HG03469 (cell line): ENCODE results near the gene ZNF205.

Experiments
- ATAC-seq: cut with Tn5 transposase; IDR thresholded peaks from one replicate; pipeline ENCODE4 v1.9.1; 2021; ENCODE audit warnings: mild to moderate bottlenecking, moderate library complexity, moderate number of reproducible peaks; ENCODE audit not compliant: unreplicated experiment

Gene ZNF205

DNA sequence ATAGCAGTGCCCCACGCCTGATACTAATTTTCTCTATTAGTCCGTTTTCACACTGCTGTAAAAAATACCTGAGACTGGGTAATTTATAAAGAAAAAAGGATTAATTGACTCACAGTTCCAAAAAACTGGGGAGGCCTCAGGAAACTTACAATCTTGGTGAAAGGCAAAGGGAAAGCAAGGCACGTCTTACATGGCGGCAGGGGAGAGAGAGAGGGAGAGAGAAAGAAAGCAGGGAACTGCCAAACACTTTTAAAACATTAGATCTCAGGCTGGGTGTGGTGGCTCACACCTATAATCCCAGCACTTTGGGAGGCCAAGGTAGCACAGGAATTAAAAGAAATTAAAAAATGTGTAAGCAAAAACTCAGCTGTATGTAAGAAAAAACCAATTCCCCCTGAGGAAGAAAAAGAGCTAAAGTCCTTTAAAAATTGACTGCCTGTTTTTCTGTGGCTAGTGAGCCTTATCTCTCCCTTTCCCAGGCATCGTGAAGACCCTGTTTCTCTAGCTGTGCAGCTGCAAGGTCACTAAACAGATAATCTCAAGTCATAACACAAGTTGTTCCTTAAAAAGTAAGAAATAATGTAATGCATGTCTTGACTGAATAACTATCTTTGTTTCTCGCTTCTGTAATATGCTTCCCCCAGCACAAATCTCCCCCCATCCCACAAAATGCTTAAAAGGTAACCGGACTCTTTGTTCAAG lies 27.3 kb upstream of the ZNF205 start:
- ATAC-seq: no peak

DNA sequence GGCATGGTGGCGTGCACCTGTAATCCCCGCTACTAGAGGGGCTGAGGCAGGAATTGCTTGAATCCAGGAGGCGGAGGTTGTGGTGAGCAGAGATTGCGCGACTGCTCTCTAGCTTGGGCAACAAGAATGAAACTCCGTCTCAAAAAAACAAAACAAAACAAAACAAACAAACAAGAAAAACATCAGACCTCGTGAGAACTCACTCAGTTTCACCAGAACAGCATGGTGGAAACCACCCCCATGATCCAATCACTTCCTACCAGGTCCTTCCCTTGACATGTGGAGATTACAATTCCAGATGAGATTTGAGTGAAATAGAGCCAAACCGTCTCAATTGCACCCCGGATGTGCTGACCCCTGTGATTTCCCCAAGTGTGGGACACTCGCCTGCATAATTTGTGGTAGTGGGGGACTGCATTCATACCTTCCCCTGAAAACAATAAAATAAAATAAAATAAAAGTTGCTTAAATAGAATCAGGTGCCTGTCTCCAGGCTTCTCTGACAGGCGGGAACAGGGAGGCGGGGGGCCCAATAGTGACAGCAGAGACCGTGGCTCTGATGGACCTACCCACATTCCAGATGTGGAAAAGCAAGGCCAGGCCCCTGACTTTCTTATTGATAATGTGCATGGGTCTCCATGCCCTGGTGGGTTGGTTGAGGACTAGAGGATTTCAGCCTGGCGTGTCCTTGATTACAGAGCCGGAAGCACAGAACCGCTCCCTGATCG lies 26.4 kb upstream of the ZNF205 start:
- no peak for ATAC-seq

DNA sequence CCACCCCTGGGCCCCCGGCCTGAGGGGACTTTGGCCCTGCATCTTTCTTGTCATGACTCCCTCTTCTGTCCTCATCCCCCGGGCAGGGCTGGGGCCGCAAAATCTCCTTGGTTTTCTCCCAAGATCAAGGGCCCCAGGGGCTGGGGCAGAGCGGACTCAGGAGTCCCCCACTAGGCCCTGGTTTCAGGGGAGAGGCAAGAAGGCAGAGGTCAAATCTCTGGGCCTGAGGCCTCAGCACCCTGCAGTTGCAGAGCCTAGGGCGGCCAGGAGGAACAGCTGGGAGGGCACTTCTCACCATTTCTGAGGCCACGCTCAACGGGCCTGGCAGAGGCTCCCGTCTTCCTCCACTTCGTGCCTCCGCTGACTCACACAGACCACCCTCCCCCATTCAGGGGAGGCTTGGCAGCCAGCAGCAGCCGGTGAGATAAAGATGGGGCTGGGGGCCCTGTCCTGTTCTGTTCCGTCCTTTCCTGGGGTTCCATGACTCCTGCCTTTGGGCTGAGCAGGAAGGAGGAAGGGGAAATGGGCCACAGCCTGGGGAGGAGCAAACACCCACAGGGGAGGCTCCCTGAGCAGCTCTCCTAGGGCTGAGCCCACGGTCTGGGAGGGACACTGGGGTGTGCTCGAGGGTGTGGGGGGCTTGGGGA lies 25.7 kb upstream of the ZNF205 start:
- no peak for ATAC-seq

DNA sequence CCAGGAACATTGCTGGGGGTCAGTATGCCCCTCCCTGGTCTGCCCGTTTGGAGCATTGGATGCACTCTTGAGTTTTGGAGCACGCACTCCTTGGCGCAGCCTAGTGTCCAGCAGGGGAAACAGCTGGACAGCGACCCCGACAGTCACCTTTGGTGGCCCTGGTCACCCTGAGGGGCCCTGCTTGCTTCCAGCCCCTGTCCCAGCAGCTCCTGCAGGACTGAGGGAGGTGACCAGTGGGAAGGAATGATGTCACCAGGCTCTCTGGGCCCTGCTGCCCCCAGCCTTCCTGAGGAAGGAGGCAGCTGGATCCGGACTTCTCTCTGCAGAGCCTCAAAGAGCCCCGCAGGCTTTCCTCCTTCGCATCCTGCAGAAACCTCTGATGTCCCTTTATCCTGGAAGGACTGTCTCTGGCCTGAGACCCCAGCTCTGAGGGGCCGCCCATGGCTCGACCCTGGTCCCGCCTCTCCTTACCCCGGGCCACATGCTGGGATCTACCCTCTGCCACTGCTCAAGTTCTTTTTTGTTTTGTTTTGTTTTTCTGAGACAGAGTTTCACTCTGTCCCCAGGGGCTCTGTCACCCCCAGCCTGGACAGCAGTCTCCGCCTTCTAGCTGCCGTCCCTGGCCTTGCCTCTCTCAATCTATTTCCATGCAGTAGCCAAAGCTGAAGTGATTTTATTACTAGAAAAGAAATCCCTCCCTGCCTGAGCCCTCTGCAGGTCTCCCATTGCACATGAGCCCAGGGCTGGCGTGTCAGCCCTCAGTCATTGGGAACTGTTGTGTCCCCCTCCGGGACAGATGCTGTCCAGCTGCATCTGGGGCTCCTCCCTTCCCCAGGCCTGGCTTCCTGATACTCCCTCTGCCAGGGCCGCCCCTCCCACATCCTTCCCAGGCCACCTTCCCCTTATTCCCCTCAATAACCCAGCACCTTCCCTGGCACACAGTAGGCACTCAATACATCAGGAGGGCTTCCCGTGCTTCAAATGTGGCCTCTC lies 24.8 kb upstream of the ZNF205 start:
- ATAC-seq: no peak

DNA sequence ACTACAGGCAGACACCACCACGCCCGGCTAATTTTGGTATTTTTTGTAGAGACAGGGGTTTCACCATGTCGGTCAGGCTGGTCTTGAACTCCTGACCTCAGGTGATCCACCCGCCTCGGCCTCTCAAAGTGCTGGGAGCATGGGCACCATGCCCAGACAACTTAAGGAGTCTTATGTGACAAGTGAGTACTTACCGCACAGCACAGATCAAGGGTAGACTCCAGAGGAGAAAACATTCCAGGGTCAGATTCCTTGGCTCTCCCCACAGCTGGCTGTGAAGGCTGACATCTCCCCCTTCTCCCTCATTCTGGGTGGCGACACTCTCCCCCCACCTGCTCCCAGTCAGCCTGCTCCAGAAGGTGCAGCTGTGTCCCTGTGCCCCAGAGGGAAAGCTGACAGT lies 23.9 kb upstream of the ZNF205 start:
- no peak for ATAC-seq

DNA sequence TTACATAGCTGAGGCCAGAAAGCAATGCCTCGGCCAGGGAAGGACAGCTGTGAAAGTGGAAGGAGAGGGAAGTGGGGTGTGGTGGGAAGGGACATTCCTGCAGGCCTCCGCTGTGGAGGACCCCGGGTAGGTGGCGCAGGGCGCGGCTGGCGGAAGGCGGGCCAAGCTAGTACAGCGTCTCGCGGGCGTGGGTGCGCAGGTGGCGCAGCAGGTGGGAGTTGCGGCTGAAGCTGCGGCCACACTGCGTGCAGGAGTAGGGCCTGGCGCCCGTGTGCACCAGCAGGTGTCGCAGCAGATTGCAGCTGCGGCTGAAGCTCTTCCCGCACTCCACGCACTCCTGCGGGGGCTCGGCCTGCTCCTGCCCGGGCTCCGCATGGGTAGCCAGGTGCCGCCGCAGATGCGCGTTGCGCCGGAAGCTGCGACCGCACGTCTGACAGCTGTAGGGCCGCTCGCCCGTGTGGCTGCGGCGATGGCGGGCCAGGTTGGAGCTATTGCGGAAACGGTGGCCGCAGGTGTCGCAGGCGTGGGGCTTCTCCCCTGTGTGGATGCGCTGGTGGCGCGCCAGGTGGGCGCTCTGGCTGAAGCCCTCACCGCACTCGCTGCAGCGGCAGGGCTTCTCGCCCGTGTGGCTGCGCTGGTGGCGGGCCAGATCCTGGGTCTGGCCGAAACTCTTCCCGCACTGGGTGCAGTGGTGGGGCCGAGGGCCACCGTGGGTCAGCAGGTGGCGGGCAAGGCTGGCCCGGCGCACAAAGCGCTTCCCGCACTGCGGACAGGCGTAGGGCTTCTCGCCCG lies 23.3 kb upstream of the ZNF205 start:
- ATAC-seq: no peak

DNA sequence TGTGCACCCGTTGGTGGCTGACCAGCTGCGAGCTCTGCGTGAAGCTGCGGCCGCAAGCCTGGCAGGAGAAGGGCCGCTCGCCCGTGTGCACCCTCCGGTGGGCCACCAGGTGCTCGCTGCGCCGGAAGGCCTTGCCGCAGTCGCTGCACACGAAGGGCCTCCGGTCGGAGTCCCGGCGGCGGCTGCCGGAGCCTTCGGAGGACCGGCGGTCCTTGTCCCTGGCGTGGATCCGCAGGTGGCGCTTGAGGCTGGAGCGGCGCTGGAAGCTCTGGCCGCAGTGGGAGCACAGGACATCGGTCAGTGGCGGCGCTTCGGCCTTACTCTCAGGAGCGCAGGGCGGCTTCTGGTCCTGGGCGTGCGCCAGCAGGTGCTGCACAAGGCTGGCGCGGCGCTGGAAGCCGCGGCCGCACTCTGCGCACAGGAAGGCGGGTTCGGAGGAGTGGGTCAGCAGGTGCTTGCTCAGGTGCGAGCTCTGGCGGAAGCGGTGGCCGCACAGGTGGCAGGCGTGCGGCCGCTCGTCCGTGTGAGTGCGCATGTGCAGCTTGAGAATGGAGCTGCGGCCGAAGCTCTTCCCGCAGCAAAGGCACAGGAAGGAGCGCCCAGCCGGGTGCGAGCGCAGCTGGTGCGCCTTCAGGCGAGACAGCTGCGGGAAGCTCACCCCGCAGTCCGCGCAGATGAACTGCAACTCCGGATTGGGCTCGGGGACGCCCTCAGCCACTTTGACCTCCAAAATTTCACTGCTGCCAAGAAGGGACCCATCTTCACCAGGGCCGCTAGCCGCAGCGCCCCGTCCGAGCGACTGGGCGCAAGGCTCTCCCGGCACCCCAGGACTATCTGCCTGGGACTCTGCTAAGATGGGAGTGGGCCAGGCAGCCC lies 22.4 kb upstream of the ZNF205 start:
- ATAC-seq: no peak

DNA sequence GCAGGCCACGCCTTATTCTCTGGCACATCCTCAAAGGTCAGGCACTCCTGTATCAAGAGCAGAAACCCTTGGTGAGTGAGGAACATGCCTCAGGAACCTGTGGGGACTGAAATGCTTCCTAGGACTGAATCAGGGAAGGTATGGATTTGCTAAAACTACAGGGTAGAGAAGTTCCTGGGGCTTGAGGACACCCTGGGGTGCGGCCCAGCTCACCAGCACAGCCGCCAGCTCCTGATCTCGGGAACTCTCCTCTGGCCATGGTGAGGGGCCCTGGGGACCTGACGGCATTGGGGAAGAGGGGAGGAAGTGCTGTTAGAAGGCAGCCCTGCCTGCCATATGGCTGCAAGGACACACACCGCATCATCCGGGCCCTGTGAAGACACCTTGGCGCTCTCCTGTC lies 20.8 kb upstream of the ZNF205 start:
- no peak for ATAC-seq

DNA sequence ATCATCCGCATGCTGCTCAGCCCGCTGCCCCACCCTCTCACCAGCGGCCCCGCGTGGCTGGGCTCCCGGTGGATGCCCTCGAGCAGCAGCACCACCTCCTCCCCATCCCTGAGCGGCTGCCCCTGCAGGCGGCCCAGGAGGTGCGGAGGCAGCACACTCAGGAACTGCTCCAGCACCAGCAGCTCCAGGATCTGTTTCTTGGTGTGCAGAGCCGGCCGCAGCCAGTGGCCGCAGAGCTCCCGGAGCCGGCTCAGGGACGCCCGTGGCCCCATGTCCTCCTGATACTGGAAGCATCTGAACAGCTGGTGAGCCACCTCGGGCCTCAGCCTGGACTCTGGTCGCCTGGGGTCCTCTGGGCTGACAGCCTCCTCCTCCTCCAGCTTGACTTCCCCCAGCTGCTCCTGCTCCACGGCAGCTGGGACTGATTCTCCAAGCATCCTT lies 19.9 kb upstream of the ZNF205 start:
- ATAC-seq: no peak

DNA sequence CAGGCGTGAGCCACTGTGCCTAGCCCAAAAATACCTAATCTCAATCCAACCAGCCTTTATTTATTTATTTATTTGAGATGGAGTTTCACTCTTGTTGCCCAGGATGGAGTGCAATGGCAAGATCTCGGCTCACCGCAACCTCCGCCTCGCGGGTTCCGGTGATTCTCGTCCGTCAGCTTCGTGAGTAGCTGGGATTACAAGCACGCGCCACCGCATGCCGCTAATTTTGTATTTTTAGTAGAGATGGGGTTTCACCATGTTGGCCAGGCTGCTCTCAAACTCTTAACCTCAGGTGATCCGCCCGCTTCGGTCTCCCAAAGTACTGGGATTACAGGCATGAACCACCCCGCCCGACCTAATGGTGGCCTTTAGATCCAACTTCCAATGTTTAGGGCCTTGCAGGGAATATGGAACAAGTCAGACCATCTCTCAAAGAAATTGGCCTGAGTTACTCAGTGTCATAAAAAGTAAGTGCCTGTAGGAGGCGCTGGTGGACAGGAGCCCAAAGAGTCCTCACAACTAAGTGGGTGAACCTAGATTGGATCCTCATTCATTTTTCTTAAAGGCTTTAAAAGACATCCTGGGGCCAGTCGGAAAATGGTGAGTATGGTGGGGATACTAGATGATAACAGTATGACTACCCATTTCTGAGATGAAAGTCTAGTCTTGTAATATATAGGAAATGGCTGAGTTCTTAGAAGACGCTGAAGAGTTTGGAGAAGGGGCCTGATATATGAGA lies 17.9 kb upstream of the ZNF205 start:
- ATAC-seq: no peak

DNA sequence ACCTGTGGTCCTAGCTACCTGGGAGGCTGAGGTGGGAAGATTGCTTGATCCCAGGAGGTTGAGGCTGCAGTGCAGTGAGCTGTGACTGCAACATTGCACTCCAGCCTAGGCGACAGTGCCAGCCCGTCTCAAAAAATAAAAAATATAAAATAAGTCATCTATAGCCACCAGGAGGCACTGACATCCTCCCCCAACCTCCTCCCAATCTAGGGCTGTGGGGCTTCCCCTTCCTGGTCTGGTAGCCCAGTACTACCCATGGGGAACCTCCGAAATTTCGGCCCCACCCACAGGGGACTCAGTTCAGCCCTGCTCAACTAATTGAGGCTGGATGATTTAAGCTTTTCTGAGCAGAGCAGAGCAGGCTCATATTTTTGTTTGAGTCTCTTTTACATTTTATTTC lies 16.5 kb upstream of the ZNF205 start:
- ATAC-seq: no peak

DNA sequence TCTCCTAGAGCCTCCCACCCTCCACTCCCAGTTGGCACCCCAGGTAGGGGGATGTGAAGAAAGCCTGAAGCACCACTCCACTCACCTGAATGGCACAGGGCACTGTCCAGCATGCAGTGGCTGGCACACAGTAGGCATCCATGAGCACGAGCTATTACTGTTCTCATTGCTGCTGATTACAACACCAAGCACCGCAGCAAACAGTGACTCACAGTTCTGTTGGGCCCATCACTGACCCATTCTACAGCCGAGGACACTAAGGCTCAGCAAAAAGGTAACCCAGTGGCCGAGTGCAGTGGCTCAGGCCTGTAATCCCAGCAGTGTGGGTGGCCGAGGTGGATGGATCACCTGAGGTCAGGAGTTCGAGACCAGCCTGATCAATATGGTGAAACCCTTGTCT lies 16.0 kb upstream of the ZNF205 start:
- ATAC-seq: no peak

DNA sequence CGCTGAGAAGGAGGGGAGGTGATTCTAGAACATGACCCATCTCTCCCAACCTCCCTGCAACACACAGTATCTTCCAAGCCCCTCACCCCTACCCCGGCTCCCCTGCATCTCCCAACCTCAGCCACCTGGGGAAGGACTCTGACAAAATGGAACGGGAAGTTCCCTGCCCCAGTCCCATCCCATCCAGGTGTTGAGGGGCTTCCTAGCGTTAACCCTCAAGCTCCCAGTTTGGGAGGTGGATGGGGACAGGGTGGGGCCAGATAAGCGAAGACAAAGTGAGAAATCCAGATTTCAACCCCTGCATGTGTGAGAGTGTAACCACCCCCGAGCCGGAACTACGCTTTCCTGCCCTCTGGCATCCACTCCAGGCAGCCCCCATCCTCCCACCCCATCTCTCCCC lies 15.1 kb upstream of the ZNF205 start:
- ATAC-seq: no peak

DNA sequence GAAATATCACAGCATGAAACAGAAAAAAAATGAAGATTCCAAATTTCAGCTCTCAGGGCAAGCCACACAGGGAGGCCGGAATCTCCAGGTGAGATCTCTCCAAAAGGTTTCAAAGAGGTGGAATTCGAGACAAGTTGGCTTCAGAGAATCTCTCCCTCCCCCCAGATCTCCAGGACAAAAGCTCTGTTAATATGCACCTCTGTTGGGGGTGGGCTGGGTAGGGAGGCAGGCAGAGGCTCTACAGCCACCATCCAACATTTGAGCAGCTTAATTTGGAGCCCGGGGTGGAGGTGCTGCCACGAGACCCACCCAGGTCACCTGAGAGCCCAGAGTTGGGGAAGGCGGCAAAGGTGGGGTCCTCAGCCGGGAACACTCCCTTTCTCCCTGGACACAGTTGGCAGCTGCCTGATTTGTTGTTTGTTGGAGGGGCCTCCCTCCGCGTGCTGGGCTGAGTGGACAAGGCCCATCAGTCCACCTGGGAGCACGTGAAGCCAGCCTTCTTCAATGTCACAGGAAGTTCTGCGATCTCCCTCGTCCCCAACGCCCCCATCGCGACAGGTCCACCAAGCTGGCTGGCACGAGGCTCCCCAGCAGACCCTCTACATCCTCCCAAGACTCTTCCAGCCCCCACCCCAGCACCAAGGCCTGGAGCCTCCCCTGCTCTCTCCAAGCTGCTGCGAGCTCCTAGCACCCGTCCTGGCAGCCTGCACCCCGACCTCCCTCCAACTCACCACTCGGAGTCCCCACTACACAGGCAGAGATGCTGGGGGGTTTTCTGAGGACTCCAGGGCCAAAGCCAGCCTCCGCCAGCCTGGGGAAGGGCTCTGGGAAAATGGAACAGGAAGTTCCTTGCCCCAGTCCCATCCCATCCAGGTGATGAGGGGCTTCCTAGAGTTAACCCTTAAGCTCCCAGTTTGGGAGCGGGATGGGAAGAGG lies 13.7 kb upstream of the ZNF205 start, which contains the start of gene ZSCAN10:
Gene ZSCAN10 (minus strand): TSS at position 836 of the 936 bp plus-strand sequence. CDS start 6,357 bp downstream, outside the sequence.
- no peak for ATAC-seq

DNA sequence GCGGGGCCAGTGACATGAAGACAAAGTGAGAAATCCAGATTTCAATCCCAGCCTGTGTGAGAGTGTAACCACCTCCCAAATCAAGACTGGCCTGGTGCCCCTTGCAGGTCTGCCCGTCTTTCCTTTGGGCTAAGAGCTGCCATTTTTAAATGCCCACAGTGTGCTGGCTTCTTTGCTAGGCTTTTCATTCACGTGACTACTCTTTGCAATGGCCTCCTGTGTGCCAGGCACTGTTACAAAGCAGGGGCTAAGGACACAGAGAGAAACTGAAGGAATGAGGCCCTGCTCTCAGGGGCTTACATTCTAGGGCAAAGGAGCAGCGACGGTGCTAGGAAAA lies 13.0 kb upstream of the ZNF205 start:
- no peak for ATAC-seq

DNA sequence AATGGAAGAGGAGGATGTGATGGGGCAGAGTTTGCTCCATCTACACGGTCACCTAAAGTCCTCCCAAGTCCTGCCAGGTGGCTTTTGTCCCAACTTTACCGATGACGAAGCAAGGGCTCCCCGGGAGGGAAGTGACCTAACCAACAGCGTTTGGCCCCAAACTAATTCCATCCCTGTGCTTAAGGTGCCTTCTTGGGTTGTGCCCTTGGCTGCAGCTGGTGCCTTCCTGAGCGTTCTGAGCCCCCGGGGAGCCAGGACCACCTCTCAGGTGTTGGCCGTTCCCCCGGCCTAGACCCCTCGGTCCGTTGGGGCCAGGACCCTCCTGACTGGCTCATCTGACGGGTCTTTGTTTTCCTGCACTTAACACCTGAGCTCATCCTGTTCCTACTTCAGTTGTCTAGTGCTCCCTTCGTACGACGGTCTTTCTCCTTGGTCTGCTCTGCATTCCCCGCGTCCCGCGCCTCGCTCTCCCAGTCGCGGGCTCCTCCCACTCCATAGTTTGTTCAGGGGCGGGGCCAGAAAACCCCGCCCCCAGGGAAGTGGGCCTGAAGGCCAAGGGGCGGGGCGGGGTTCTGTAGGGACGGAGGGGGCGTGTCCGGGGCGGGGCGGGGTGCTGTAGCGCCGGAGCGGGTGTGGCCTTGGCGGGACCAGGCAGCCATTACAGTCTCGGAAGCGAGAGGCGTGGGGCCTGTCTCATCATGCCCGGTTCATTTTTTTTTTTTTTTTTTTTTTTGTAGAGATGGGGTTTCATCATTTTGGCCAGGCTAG lies 12.5 kb upstream of the ZNF205 start:
- ATAC-seq: no peak
